GM19025 (cell line): ENCODE measurements around the gene MUC5B.
"Not testable (repeated sequence)": the region's sequence is repeated elsewhere in the genome, so short reads cannot be mapped to it uniquely, and the experiment has no call there.

Experiments
- ATAC-seq: cut with Tn5 transposase; IDR thresholded peaks from one replicate; pipeline ENCODE4 v1.9.1; 2021; ENCODE audit warnings: mild to moderate bottlenecking, low read depth, moderate library complexity; ENCODE audit not compliant: unreplicated experiment

The MUC5B gene

DNA sequence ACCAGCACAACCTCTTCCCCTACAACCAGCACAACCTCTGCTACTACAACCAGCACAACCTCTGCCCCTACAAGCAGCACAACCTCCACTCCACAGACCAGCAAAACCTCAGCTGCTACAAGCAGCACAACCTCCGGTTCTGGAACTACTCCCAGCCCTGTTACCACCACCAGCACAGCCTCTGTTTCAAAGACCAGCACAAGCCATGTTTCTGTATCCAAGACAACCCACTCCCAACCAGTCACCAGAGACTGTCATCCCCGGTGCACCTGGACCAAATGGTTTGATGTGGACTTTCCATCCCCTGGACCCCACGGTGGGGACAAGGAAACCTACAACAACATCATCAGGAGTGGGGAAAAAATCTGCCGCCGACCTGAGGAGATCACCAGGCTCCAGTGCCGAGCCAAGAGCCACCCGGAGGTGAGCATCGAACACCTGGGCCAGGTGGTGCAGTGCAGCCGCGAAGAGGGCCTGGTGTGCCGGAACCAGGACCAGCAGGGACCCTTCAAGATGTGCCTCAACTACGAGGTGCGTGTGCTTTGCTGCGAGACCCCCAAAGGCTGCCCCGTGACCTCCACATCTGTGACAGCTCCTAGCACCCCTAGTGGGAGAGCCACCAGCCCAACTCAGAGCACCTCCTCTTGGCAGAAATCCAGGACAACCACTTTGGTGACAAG, 34.3 kb upstream of the MUC5B start:
- ATAC-seq, result not testable (repeated sequence)

DNA sequence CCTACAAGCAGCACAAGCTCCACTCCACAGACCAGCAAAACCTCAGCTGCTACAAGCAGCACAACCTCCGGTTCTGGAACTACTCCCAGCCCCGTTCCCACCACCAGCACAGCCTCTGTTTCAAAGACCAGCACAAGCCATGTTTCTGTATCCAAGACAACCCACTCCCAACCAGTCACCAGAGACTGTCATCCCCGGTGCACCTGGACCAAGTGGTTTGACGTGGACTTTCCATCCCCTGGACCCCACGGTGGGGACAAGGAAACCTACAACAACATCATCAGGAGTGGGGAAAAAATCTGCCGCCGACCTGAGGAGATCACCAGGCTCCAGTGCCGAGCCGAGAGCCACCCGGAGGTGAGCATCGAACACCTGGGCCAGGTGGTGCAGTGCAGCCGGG, 33.0 kb upstream of the MUC5B start:
- ATAC-seq, result not testable (repeated sequence)

GRCh38 chr11:1191786-1192470, 30.9 kb upstream of the MUC5B start:
- not testable (repeated sequence) for ATAC-seq

- no peak for ATAC-seq
Measured at GRCh38 chr11:1192741-1193325, 30.0 kb upstream of the MUC5B start.

- no peak for ATAC-seq
Measured at GRCh38 chr11:1193326-1194230, 29.3 kb upstream of the MUC5B start.

- no peak for ATAC-seq
Measured at GRCh38 chr11:1194231-1194976, 28.5 kb upstream of the MUC5B start.

- no peak for ATAC-seq
Measured at GRCh38 chr11:1194977-1195681, 27.7 kb upstream of the MUC5B start.

DNA sequence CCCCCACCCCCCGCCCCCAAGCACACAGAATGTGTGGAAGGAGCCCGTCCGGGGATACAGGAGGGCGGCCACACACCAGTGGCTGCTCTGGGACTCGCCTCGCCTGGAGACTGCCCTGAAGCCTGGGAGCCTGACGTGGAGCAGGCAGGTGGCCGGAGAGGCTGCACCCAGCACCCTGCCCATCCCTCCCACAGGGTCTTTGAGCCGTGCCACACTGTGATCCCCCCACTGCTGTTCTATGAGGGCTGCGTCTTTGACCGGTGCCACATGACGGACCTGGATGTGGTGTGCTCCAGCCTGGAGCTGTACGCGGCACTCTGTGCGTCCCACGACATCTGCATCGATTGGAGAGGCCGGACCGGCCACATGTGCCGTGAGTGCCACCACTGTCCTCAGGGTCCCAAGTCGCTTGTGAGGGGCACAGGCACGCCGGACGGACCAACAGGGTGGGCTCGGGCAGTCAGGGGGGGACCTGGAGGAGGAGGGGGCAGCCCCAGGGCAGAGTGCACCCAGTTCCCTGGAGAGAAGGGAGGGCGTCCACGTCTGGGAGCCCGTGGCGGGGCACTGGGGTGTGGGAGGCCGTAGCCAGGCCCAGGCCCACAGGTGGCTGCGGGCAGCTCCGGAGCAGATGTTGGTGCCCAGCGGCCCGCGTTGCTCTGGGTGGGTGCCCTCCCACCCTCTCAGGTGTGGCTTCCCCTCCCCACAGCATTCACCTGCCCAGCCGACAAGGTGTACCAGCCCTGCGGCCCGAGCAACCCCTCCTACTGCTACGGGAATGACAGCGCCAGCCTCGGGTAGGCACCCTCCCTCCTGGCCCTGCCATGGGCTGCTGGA, 27.0 kb upstream of the MUC5B start:
- ATAC-seq, result no peak

GRCh38 chr11:1196516-1197391, 26.1 kb upstream of the MUC5B start:
- no peak for ATAC-seq

- ATAC-seq, result no peak
Measured at GRCh38 chr11:1197431-1197885, 25.4 kb upstream of the MUC5B start.

DNA sequence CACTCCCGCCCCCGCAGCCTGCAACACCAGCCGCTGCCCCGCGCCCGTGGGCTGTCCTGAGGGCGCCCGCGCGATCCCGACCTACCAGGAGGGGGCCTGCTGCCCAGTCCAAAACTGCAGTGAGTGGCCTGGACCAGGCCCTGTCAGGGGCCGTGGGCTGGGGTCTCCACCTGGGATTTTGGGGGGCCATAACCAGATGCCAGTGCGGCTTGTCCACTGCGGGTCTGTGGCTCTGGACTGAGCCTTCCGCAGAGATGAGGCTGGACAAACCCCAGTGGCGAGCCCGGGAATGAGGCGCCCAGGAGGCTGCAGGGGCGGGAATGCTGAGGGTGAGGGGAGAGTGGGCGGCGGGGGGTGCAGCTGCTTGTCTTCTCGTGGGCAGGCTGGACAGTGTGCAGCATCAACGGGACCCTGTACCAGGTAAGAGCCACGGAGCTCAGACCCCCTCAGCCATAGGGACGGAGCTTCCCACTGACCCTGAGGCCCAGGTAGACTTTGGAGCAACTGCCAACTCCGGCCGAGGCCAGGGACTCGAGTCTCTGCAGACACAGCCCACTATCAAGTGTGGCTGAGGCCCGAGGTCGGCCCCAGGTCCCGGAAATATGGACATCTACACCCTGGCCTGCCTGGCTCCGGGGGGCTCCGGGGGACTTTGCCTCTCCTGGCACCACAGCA, 24.8 kb upstream of the MUC5B start:
- ATAC-seq, result no peak

GRCh38 chr11:1198561-1199240, 24.2 kb upstream of the MUC5B start:
- ATAC-seq, result no peak

- no peak for ATAC-seq
Measured at GRCh38 chr11:1199241-1199750, 23.6 kb upstream of the MUC5B start.

- no peak for ATAC-seq
Measured at GRCh38 chr11:1199751-1200610, 22.9 kb upstream of the MUC5B start.

- no peak for ATAC-seq
Measured at GRCh38 chr11:1200611-1201191, 22.2 kb upstream of the MUC5B start.
